ENCODE data around the gene PLEKHG3. TPM values are rescaled to one million over a fixed set of nuclear protein-coding genes. Genes with fewer than 3 reads are reported as not detected.
A peak's percentile ranks its signal among the peaks of the same experiment; 100 is the strongest.

Gene PLEKHG3
- polyA plus RNA-seq, 3 donors, result 6.3 to 21.6 (median 13.0) TPM

DNA sequence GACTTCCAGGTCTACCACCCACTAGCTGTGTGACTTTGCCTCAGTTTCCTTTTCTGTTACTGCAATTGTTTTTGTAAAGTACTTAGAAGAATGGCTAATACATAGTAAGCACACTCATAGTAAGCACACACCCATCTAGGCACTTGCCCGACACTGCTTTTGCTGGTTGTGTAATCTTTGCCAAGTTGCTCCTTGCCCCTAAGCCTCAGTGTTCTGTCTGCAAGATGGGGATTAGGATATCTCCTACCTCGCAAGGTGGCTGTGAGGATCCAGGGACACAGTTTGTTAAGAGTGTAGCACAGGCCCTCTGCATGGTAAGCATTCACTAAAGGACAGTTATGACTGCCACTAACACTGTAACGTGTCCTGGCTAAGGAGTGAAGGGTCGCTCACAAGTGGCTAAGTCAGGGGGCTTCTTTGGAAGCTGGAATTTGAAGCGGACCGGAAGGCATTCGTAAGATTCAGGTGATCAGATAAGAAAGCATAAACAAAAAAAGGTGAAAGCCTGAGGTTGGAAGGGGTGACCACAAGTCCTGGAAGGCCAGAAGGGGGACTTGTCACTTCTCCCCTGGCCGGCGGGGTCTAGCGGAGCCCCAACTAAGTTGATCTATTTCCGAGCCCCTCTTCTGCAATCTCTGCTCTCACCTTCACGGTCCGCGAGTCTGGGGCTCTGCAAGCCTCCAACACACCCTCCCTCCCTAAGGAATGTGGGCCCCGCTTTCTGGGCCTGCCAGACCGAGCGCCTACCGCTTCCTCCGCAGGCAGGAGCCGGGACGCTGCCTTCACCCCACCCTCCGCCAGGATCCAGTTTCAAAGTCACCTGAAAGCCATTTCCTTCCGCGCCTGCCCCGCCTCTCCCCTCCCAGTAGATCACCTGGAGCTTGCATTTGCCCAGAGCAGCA lies 1.5 kb upstream of the PLEKHG3 start:
- H3K36me3 ChIP-seq (replicated peaks in 1 of 2; ENCODE audit: control insufficient read depth in 1 of 2, insufficient read depth in 2 of 2, low read length in 2 of 2), result no peaks in the 10 kb centered on the region
- H3K79me2 ChIP-seq (ENCODE audit: insufficient read depth, low read length), result peaks cover 8% of the 10 kb centered on the region
- H3K4me3 ChIP-seq (replicated peaks in 1 of 3; ENCODE audit: low read depth in 2 of 3, low read length in 3 of 3), result peak overlapping the region in 1 of 3 experiments; percentile 81
- intact Hi-C loops (cut with micrococcal nuclease), result no loop called here
- Mint-ChIP-seq H3K9me3 (peaks cover 0 to 5% (median 0%) of the 10 kb centered on the region in 7 donors), H3K4me1 (peaks cover 72% of the 10 kb centered on the region), H3K36me3 (peaks cover 2 to 20% of the 10 kb centered on the region in 2 donors), H3K27ac (peak overlapping the region in 5 of 7 donors; percentile 2 to 61 (median 23)), H3K27me3 (ENCODE audit: low read depth in 3 of 3) (peaks cover 23 to 41% (median 25%) of the 10 kb centered on the region in 3 donors), H3K4me3 (peak overlapping the region; percentile 84 to 95)
- peak overlapping the region; percentile 97 for H3K4me2 ChIP-seq (replicated peaks; ENCODE audit: extremely low read depth, low read length, poor library complexity, severe bottlenecking)
- TF ChIP-seq, protein P1, sequence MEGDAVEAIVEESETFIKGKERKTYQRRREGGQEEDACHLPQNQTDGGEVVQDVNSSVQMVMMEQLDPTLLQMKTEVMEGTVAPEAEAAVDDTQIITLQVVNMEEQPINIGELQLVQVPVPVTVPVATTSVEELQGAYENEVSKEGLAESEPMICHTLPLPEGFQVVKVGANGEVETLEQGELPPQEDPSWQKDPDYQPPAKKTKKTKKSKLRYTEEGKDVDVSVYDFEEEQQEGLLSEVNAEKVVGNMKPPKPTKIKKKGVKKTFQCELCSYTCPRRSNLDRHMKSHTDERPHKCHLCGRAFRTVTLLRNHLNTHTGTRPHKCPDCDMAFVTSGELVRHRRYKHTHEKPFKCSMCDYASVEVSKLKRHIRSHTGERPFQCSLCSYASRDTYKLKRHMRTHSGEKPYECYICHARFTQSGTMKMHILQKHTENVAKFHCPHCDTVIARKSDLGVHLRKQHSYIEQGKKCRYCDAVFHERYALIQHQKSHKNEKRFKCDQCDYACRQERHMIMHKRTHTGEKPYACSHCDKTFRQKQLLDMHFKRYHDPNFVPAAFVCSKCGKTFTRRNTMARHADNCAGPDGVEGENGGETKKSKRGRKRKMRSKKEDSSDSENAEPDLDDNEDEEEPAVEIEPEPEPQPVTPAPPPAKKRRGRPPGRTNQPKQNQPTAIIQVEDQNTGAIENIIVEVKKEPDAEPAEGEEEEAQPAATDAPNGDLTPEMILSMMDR (IDR thresholded peaks at IDR 0.05), result no peak
- H2AFZ ChIP-seq (ENCODE audit: insufficient read depth, low read depth, low read length, poor library complexity, severe bottlenecking), result no peak overlapping the region
- peaks cover 27 to 34% of the 10 kb centered on the region in 2 donors for H3K27me3 ChIP-seq (ENCODE audit: control insufficient read depth in 2 of 2, insufficient read depth in 2 of 2, low read length in 2 of 2)
- H3K27ac ChIP-seq (ENCODE audit: low read depth in 1 of 2, low read length in 2 of 2), result no peak overlapping the region
- no peaks in the 10 kb centered on the region for H4K20me1 ChIP-seq (ENCODE audit: insufficient read depth, low read length)
- H3K9me3 ChIP-seq (replicated peaks in 1 of 2; ENCODE audit: control insufficient read depth in 1 of 2, insufficient read depth in 1 of 2, low read length in 2 of 2), result no peaks in the 10 kb centered on the region
- no peak overlapping the region for H3K9ac ChIP-seq (ENCODE audit: insufficient read depth, low read length, poor library complexity, severe bottlenecking)
- 18% methylated on average over 20 of the region's 25 CpGs for WGBS (ENCODE audit: insufficient coverage)
- DNase-seq, result peak in 1 of 3 donors; percentile 36
- H3K4me1 ChIP-seq (ENCODE audit: control insufficient read depth in 1 of 2, insufficient read depth in 2 of 2, low read length in 2 of 2), result peaks cover 67 to 76% of the 10 kb centered on the region in 2 donors

DNA sequence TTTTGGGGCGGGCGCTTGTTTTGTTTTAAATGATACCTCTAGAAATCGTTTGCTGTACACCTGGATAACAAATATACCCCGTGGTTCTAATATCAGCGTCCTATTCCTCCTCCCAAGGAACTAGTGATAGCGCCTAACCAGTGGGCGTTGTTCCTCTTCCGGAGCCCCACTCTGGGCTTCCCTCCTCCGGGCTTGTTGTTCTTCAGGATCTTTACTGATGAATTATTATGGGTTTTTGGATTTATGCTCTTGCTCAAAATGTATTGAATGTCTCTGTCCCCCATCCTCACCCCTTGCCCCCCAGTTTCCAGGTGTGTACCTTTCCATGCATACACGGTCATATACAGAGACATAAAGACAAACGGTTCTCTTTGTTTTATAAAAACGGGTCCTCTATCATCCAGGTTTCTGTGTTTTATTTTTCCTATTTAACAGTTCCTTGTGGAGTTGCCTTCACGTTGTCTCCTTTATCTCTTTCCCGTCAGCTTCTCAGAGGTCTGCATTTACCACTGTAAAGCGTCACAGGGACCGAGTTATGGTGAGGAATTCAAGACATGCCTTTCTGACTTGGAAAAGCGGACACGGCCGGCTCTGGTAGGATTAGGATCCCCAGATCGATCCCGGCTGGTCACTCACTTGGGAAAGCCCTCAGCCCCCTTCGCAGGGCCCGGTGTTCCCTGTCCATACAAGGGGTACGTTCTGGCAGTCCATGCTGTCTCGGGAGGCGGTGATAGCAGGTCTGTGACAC lies 655 bp upstream of the PLEKHG3 start:
- H3K9ac ChIP-seq (ENCODE audit: insufficient read depth, low read length, poor library complexity, severe bottlenecking), result peak overlapping the region; percentile 80
- no peaks in the 10 kb centered on the region for H4K20me1 ChIP-seq (ENCODE audit: insufficient read depth, low read length)
- TF ChIP-seq, protein P1 (IDR thresholded peaks at IDR 0.05), result no peak
- peak overlapping the region in 5 of 7 donors; percentile 9 to 93 (median 61) for H3K27ac Mint-ChIP-seq
- peaks cover 2 to 20% of the 10 kb centered on the region in 2 donors for H3K36me3 Mint-ChIP-seq
- peak overlapping the region; percentile 84 to 95 for H3K4me3 Mint-ChIP-seq
- 2% methylated on average over 12 of the region's 26 CpGs for WGBS (ENCODE audit: insufficient coverage)
- H3K4me1 ChIP-seq (ENCODE audit: control insufficient read depth in 1 of 2, insufficient read depth in 2 of 2, low read length in 2 of 2), result peaks cover 67 to 76% of the 10 kb centered on the region in 2 donors
- H3K27me3 ChIP-seq (ENCODE audit: control insufficient read depth in 2 of 2, insufficient read depth in 2 of 2, low read length in 2 of 2), result peaks cover 27 to 34% of the 10 kb centered on the region in 2 donors
- H3K4me2 ChIP-seq (replicated peaks; ENCODE audit: extremely low read depth, low read length, poor library complexity, severe bottlenecking), result peak overlapping the region; percentile 97
- H3K4me1 Mint-ChIP-seq, result peaks cover 72% of the 10 kb centered on the region
- peak overlapping the region; percentile 88 for H2AFZ ChIP-seq (ENCODE audit: insufficient read depth, low read depth, low read length, poor library complexity, severe bottlenecking)
- H3K9me3 ChIP-seq (replicated peaks in 1 of 2; ENCODE audit: control insufficient read depth in 1 of 2, insufficient read depth in 1 of 2, low read length in 2 of 2), result no peaks in the 10 kb centered on the region
- intact Hi-C loops (cut with micrococcal nuclease), result no loop called here
- DNase-seq, result peak in 2 of 3 donors; percentile 40 to 51
- peaks cover 23 to 41% (median 25%) of the 10 kb centered on the region in 3 donors for H3K27me3 Mint-ChIP-seq (ENCODE audit: low read depth in 3 of 3)
- peak overlapping the region; percentile 57 to 81 (median 80) for H3K4me3 ChIP-seq (replicated peaks in 1 of 3; ENCODE audit: low read depth in 2 of 3, low read length in 3 of 3)
- H3K36me3 ChIP-seq (replicated peaks in 1 of 2; ENCODE audit: control insufficient read depth in 1 of 2, insufficient read depth in 2 of 2, low read length in 2 of 2), result no peaks in the 10 kb centered on the region
- H3K27ac ChIP-seq (ENCODE audit: low read depth in 1 of 2, low read length in 2 of 2), result peak overlapping the region in 1 of 2 donors; percentile 68
- H3K79me2 ChIP-seq (ENCODE audit: insufficient read depth, low read length), result peaks cover 8% of the 10 kb centered on the region
- H3K9me3 Mint-ChIP-seq, result peaks cover 0 to 5% (median 0%) of the 10 kb centered on the region in 7 donors

All from CD14-positive monocyte (primary cell).